Inflammatory macrophage treated with lipopolysaccharide for 4 hours (primary cell): Measurements from ENCODE around the gene FBXO46.

Source experiments
- DNase-seq: peaks from one replicate; pipeline ENCODE4 v3.0.0-alpha.2; 2020

Gene FBXO46, protein sequence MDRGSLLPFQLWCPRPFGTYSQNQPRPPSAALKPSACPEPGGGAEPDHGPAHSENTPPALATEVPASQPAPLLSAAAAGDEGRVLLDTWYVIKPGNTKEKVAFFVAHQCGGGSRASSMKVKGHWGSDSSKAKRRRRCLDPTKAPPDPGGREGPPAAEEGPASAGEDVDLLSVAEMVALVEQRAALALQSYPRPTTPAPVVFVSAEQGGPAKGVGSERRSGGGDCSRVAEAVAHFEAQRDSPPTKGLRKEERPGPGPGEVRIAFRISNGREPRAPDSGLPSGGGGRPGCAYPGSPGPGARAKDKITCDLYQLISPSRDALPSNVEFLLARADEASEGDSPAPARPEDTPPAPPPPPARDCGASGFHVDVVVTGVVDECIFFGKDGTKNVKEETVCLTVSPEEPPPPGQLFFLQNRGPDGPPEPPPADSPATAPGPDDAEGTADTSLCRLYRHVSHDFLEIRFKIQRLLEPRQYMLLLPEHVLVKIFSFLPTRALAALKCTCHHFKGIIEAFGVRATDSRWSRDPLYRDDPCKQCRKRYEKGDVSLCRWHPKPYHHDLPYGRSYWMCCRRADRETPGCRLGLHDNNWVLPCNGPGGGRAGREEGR

GRCh38 chr19:45730368-45731288 is at the start of gene FBXO46:
FBXO46 (minus strand) TSS chr19:45730896; CDS start chr19:45713495, 17,401 bp downstream.
- peak; percentile 97 for DNase-seq

DNA sequence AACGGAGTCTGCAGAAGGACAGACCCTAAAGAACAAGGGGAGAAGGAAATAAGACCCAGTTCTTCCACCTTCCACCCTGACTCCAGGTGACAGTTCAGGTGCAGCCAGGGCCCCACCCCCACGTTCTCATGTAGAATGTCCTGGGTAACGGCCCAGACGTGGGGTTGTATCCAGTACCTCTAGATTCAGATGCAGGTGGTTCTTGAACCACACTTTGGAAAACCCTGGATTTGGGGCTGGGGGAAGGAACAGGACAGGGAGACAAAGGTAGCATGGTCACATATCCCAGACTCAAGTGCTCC is 49.4 kb upstream of the FBXO46 start:
- no peak for DNase-seq

DNA sequence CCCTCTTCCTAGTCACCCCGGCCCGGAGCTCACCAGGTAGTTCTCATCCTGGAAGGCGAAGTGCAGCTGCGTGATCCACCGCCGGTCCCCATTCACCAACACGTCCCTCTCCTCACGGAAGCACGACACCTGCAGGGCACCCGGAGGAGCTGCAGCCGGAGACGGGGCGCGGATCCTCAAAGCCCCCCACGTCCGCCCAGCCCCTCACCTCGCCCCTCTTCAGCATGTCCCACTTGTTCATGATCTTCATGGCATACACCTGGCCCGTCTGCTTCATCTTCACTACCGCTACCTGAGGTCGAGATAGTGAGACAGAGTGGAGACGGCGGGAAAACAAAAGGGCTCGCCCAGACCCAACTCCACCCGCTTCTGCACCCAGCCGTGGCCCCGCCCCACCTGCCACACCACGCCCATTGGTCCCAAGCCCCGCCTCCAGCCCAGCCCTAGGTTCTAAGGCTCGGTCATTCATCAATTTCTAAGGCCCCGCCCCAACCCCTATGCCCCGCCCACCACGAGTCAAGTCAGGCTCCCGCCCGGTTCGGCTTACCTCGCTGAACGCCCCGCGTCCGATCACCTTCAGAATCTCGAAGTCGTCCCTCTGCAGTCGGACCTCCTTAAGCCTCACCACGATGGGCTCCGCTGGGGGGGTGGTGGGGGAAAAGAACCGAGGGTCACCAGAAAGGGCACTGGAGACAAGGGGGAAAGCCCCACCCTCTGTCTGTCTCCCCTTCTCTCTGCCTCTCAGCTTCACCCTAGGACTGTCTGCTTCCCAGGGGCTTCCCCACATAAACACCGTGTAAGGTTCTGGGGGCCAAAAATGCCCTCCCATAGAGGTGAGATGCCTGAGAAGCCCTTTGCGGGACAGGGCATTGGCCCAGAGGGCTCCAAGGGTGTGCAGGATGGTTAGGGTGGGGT is 48.8 kb upstream of the FBXO46 start:
- DNase-seq, result peak; percentile 73

DNA sequence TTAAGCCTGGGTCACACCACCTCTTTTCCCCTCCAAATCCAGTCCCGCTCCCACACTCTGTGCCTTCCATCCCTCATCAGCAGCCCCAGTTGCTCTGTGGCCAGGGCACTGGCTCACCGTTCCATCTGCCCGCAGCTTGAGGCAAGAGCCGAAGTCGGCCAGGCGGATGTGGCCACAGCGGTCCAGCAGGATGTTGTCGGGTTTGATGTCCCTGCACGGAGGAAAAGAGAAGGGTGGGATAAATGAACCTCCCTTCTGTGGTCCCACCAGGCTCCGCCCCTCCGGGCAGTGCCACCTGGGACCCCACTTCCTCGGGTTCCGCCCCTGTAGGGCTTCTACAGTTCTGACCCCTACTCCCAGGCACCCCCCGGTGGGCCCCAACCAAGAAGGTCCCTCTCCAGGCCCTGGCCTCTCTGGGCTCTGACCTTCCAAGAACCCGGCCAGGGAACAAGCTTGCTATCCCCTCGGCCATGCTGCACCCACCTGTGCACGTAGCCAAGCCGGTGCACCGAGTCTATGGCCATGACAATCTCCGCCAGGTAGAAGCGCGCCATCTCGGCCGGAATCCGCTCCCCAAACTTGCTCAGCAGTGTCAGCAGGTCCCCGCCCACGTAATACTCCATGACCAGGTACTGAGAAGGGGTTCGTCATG is 47.4 kb upstream of the FBXO46 start:
- no peak for DNase-seq

GRCh38 chr19:45777395-45777961 is 46.8 kb upstream of the FBXO46 start:
- no peak for DNase-seq

DNA sequence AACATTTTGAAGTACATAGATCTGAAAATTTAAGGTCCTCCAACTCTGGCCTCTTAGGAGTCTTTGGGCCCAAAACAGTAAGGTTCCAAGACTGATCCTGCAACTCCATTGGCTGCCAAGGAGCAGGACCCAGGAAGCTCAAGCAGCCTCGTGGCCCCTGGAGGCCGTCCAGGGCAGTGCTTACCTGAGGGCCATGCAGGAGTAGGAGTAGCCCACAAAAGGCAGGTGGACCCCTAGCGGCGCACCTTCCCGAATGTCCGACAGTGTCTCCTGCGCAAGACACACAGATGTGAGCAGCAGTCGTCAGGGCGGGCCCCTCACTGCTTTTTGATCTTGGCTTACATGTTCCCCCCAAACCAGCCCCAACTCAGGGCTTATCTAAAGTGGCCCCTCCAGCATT is 44.1 kb upstream of the FBXO46 start:
- no peak for DNase-seq

DNA sequence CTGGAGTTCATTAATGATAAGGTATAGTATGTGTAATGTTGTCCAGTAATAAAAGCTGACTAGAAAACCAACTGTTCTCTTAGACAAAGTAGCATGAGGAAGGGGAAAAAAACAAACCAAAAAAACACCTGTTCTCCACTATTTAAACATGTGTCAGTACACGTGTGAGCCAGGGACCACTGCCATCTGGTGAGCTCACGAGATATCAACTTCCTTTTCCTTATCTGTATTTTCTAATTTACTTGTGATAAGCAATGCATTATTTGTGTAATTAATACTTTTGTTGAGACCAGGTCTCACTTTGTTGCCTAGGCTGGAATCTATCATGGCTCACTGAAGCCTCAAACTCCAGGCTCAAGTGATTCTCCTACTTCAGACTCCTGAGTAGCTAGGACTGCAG is 42.7 kb upstream of the FBXO46 start:
- DNase-seq, result no peak

- DNase-seq, result no peak
Observed at GRCh38 chr19:45772912-45773311, 42.2 kb upstream of the FBXO46 start.

DNA sequence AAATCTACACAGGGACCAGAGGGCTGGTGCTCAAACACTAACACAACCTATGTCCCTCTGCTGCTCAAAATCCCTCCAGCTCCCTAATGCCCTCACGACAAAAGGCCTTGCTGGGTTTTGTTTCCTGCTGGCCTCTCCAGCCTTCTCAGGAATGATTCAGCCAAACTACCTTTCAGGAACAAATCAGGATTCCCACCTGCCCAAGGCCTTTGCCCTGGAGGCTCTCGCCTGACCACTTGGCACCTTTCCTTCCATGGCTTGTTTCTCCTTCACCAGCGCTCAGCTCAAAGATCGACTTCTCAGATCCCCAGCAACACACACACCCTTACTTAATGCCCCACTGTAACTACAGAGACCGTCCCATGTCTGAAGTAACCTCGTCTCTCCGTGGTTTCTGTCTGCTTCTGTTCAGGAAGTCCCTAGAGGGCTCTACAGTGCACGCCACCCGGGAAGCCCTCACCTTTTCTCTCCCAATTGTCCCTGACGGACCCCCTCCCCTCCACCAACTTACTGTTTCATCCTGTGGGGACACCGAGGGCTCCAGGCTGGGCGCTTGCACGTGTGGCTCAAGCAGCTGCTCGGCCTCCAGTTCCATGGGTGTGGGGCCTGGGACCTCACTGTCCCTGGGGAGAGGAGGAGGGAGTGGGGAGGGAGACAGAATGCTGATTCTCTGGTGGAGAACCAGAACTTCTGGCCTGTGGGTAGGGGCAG is 41.6 kb upstream of the FBXO46 start:
- no peak for DNase-seq

GRCh38 chr19:45771311-45771933 is 40.7 kb upstream of the FBXO46 start:
- no peak for DNase-seq

GRCh38 chr19:45770192-45771101 is 39.8 kb upstream of the FBXO46 start:
- DNase-seq, result peak; percentile 85

DNA sequence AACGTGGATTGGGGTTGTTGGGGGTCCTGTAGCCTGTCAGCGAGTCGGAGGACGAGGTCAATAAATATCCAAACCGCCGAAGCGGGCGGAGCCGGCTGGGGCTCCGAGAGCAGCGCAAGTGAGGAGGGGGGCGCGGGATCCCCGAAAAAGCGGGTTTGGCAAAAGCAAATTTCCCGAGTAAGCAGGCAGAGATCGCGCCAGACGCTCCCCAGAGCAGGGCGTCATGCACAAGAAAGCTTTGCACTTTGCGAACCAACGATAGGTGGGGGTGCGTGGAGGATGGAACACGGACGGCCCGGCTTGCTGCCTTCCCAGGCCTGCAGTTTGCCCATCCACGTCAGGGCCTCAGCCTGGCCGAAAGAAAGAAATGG is 39.1 kb upstream of the FBXO46 start:
- peak; percentile 22 for DNase-seq

GRCh38 chr19:45768984-45769782 is 38.5 kb upstream of the FBXO46 start, which contains the start of gene SIX5:
SIX5 (minus strand) TSS chr19:45769252; CDS start chr19:45768844, 408 bp downstream.
- peak; percentile 95 for DNase-seq

DNA sequence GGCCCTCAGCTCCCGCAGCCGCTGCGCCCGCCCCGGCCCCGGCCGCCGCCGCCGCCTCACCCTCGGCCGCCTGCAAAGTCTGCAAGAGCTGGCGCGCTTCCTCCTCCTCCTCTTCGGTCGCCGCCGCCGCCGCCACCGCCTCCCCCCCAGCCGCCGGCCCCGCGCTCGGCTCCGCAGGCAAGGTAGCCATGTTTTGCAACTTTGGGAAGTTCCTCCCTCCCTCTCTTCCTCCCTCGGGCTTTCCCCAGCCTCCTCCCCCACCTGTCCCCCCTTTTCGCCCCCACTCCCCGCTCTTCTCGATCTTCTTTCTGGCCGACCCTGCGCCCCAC is 37.9 kb upstream of the FBXO46 start:
- DNase-seq, result peak; percentile 51

GRCh38 chr19:45767881-45768654 is 37.4 kb upstream of the FBXO46 start:
- peak; percentile 14 for DNase-seq

DNA sequence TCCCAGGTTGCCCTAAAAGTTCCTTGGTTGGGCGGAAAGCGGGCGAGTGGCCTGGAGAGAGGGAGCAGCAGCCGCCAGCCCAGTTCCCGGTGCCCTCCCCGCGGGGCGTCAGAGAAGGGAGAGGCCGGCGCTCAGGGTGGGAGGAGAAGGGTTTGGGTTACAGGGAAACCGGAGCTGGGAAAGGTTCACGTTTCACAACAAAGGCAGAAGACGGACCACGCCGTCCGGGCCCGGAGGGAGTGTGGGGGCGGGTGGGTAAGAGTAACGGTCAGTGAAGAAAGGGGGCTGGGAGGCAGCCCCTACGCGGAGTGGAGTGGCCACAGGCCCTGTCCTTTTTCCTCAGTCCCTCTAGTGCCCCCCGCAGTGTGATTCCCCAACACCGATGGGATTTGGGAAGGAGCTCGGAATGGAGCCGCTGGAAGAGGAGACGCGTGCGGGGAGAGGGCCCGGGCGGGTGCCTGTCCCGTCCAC is 36.7 kb upstream of the FBXO46 start:
- DNase-seq, result no peak

- no peak for DNase-seq
Observed at GRCh38 chr19:45766869-45767346, 36.2 kb upstream of the FBXO46 start.
